Erythroblast (primary cell): Measurements from ENCODE around the gene NCR1.

Source experiments
- GATA1 ChIP-seq: IDR thresholded peaks from 2 replicates; pipeline ENCODE4 v1.6.1; 2011; ENCODE audit warnings: low read depth, mild to moderate bottlenecking, control low read depth, low read length, moderate library complexity
- POLR2A ChIP-seq: IDR thresholded peaks from 2 replicates; pipeline ENCODE4 v1.6.1; 2011; ENCODE audit warnings: mild to moderate bottlenecking, low read length

DNA sequence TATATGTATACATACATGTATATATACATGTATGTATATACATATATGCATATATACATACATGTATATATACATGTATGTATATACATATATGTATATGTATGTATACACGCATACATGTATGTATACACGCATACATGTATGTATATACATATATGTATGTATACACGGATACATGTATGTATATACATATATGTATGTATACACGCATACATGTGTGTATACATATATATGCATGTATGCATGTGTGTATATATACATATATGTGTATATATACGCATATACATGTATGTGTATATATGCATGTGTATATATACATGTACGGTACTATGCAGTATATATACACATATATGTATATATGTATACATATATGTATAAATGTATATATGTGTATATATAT is 2.6 kb upstream of the NCR1 start:
- TF ChIP-seq POLR2A, result no peak
- TF ChIP-seq GATA1, result no peak
